Inflammatory macrophage (primary cell): ENCODE results near the gene B9D1.
"Not testable (repeated sequence)": the region's sequence is repeated elsewhere in the genome, so short reads cannot be mapped to it uniquely, and the experiment has no call there.

Source experiments
- DNase-seq, 2 donors: peaks; one replicate each; pipeline ENCODE4 v3.0.0-alpha.2; 2020 to 2022

The B9D1 gene

GRCh38 chr17:19357761-19358160 is 4.8 kb downstream of the B9D1 start:
- DNase-seq: no peak

- no peak for DNase-seq
Measured at GRCh38 chr17:19357351-19357750, 5.2 kb downstream of the B9D1 start.

GRCh38 chr17:19354748-19355147 is 7.8 kb downstream of the B9D1 start:
- DNase-seq: no peak

- DNase-seq: not testable (repeated sequence)
Measured at GRCh38 chr17:19353401-19353800, 9.1 kb downstream of the B9D1 start.

GRCh38 chr17:19348806-19349205 is 13.7 kb downstream of the B9D1 start:
- no peak for DNase-seq

GRCh38 chr17:19348081-19348650 is 14.4 kb downstream of the B9D1 start:
- no peak for DNase-seq

GRCh38 chr17:19347323-19348080 is 15.0 kb downstream of the B9D1 start:
- DNase-seq: no peak

- DNase-seq: no peak
Measured at GRCh38 chr17:19346351-19347255, 15.9 kb downstream of the B9D1 start.

- no peak for DNase-seq
Measured at GRCh38 chr17:19345486-19346350, 16.8 kb downstream of the B9D1 start.

- no peak for DNase-seq
Measured at GRCh38 chr17:19345067-19345460, 17.5 kb downstream of the B9D1 start.

- no peak for DNase-seq
Measured at GRCh38 chr17:19344311-19345066, 18.0 kb downstream of the B9D1 start.

- DNase-seq: no peak
Measured at GRCh38 chr17:19343671-19344151, 18.8 kb downstream of the B9D1 start.

- no peak for DNase-seq
Measured at GRCh38 chr17:19343256-19343630, 19.3 kb downstream of the B9D1 start.

GRCh38 chr17:19342611-19343255 is 19.8 kb downstream of the B9D1 start:
- no peak for DNase-seq

- DNase-seq: no peak
Measured at GRCh38 chr17:19341641-19342610, 20.6 kb downstream of the B9D1 start.

GRCh38 chr17:19341211-19341631 is 21.3 kb downstream of the B9D1 start:
- no peak for DNase-seq

GRCh38 chr17:19339341-19339815 is 23.1 kb downstream of the B9D1 start:
- no peak for DNase-seq

GRCh38 chr17:19338031-19338990 is 24.2 kb downstream of the B9D1 start:
- DNase-seq: peak; percentile 71 to 80

- DNase-seq: no peak
Measured at GRCh38 chr17:19337712-19338023, 24.9 kb downstream of the B9D1 start.
